OCI-LY1 (cell line): ENCODE results near the gene FTHL17.

Experiments used
- EZH2 ChIP-seq: fragments of 200-600 bp; sonication (generic), shearing (Covaris generic); IDR thresholded peaks from 2 replicates; pipeline ENCODE4 v1.8.0; 2017; ENCODE audit warnings: borderline replicate concordance, mixed run types, mild to moderate bottlenecking, antibody characterized with exemption, low read length, moderate library complexity, mixed read lengths
- TF ChIP-seq, protein P1 (sequence below): fragments of 200-600 bp; sonication (generic), shearing (Covaris generic); IDR thresholded peaks from 2 replicates; pipeline ENCODE4 v1.5.1; 2017; ENCODE audit warnings: mild to moderate bottlenecking, antibody characterized with exemption, low read length, moderate library complexity, mixed read lengths

DNA sequence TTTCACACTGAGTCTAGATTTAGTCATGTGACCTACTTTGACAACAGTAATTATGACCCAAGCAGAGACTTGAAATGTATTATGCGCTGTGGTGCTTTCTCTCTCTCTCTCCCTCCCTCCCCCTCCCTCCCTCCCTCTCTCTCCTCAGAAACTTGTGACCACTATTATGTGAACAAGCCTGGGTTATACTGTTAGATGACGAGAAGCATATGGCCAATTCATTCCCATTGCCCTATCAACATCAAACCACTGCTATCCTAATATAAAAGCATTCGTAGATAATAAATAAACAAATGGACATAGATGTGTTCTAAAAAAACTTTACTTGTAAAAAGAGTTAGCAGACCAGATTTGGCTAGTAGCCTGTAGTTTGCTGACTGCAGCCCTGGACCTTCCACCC, 18.2 kb downstream of the FTHL17 start:
- TF ChIP-seq, protein P1, sequence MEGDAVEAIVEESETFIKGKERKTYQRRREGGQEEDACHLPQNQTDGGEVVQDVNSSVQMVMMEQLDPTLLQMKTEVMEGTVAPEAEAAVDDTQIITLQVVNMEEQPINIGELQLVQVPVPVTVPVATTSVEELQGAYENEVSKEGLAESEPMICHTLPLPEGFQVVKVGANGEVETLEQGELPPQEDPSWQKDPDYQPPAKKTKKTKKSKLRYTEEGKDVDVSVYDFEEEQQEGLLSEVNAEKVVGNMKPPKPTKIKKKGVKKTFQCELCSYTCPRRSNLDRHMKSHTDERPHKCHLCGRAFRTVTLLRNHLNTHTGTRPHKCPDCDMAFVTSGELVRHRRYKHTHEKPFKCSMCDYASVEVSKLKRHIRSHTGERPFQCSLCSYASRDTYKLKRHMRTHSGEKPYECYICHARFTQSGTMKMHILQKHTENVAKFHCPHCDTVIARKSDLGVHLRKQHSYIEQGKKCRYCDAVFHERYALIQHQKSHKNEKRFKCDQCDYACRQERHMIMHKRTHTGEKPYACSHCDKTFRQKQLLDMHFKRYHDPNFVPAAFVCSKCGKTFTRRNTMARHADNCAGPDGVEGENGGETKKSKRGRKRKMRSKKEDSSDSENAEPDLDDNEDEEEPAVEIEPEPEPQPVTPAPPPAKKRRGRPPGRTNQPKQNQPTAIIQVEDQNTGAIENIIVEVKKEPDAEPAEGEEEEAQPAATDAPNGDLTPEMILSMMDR = no peak
- TF ChIP-seq EZH2 = no peak
